HPDE6-E6E7 (cell line): ENCODE measurements around the gene NUF2.
"Not testable (repeated sequence)": the region's sequence is repeated elsewhere in the genome, so short reads cannot be mapped to it uniquely, and the experiment has no call there.

Experiments
- DNase-seq: peaks from one replicate; pipeline ENCODE4 v3.0.0; 2011; ENCODE audit warnings: missing footprints; ENCODE audit errors: extremely low spot score

Gene NUF2

GRCh38 chr1:163321311-163322305, at the start of gene NUF2:
Gene NUF2, plus strand, starts transcription at chr1:163321954. Its CDS starts 4,098 bp downstream, at chr1:163326052.
- DNase-seq: peak; percentile 96

- no peak for DNase-seq
Measured at GRCh38 chr1:163273766-163274441, 47.9 kb upstream of the NUF2 start.

- DNase-seq: no peak
Measured at GRCh38 chr1:163275222-163275621, 46.5 kb upstream of the NUF2 start.

GRCh38 chr1:163278602-163279001, 43.2 kb upstream of the NUF2 start:
- DNase-seq: no peak

GRCh38 chr1:163284867-163285266, 36.9 kb upstream of the NUF2 start:
- DNase-seq: not testable (repeated sequence)

GRCh38 chr1:163290025-163290640, 31.6 kb upstream of the NUF2 start:
- no peak for DNase-seq

GRCh38 chr1:163291461-163291860, 30.3 kb upstream of the NUF2 start:
- DNase-seq: no peak

GRCh38 chr1:163292153-163292552, 29.6 kb upstream of the NUF2 start:
- DNase-seq: not testable (repeated sequence)

- DNase-seq: not testable (repeated sequence)
Measured at GRCh38 chr1:163293497-163293896, 28.3 kb upstream of the NUF2 start.

GRCh38 chr1:163295949-163296348, 25.8 kb upstream of the NUF2 start:
- no peak for DNase-seq

- no peak for DNase-seq
Measured at GRCh38 chr1:163296504-163297263, 25.1 kb upstream of the NUF2 start.

GRCh38 chr1:163298365-163298764, 23.4 kb upstream of the NUF2 start:
- DNase-seq: no peak

GRCh38 chr1:163300568-163300967, 21.2 kb upstream of the NUF2 start:
- DNase-seq: no peak

GRCh38 chr1:163303561-163303960, 18.2 kb upstream of the NUF2 start:
- no peak for DNase-seq

GRCh38 chr1:163305441-163305840, 16.3 kb upstream of the NUF2 start:
- DNase-seq: no peak

- DNase-seq: no peak
Measured at GRCh38 chr1:163307479-163308171, 14.1 kb upstream of the NUF2 start.

- DNase-seq: no peak
Measured at GRCh38 chr1:163308811-163309210, 12.9 kb upstream of the NUF2 start.

GRCh38 chr1:163315773-163316374, 5.9 kb upstream of the NUF2 start:
- no peak for DNase-seq

- DNase-seq: no peak
Measured at GRCh38 chr1:163320891-163321290, 863 bp upstream of the NUF2 start.

- not testable (repeated sequence) for DNase-seq
Measured at GRCh38 chr1:163323339-163323738, 1.6 kb downstream of the NUF2 start.

- no peak for DNase-seq
Measured at GRCh38 chr1:163331116-163331515, 9.4 kb downstream of the NUF2 start.
